OCI-LY7 (cell line): ENCODE measurements around the gene TSHZ2. TPM values are rescaled to one million over a fixed set of nuclear protein-coding genes. Genes with fewer than 3 reads are reported as not detected.

ENCODE experiments used
- BruUV-seq: library from RNA; stranded (reverse); fragments of 400-500 nt; replicated peaks from 2 replicates; lab custom pipeline; 2021; lab: Mats Ljungman, UMichigan
- CTCF ChIA-PET: fragments of 300-600 bp; sonication (Branson Sonifier 250); formaldehyde crosslinking; loops from one replicate; lab custom pipeline; 2022; ENCODE audit warnings: antibody characterized with exemption; ENCODE audit not compliant: unreplicated experiment; lab: Charles Lee
- POLR2A ChIA-PET: fragments of 300-600 bp; sonication (Branson Sonifier 250); formaldehyde crosslinking; loops from one replicate; lab custom pipeline; 2022; ENCODE audit warnings: antibody characterized with exemption; lab: Charles Lee
- DNase-seq: peaks from one replicate; pipeline ENCODE4 v3.0.0-alpha.2; 2015; ENCODE audit warnings: low spot score
- H2AFZ ChIP-seq: fragments of 200-600 bp; sonication (generic), shearing (Covaris generic); 2 replicates; pipeline ENCODE4 v1.6.1; 2014; ENCODE audit warnings: mild to moderate bottlenecking, antibody characterized with exemption, low read length, moderate library complexity
- H3K27ac ChIP-seq: fragments of 200-600 bp; sonication (generic); 2 replicates; pipeline ENCODE4 v1.5.1; 2014; ENCODE audit warnings: mixed run types, low read depth, mild to moderate bottlenecking, moderate library complexity, low read length, inconsistent platforms; ENCODE audit not compliant: poor library complexity, severe bottlenecking
- H3K36me3 ChIP-seq: fragments of 200-600 bp; sonication (generic); 2 replicates; pipeline ENCODE4 v1.6.1; 2014; ENCODE audit warnings: mild to moderate bottlenecking, antibody characterized with exemption, low read length, moderate library complexity, mixed read lengths; ENCODE audit not compliant: insufficient read depth
- H3K4me1 ChIP-seq: fragments of 200-600 bp; sonication (generic); 2 replicates; pipeline ENCODE4 v1.5.1; 2014; ENCODE audit warnings: mild to moderate bottlenecking, low read length; ENCODE audit not compliant: insufficient read depth, poor library complexity, severe bottlenecking
- H3K4me2 ChIP-seq: fragments of 200-600 bp; sonication (generic); 2 replicates; pipeline ENCODE4 v1.6.1; 2014; ENCODE audit warnings: mild to moderate bottlenecking, low read length
- H3K4me3 ChIP-seq: fragments of 200-600 bp; sonication (generic); 2 replicates; pipeline ENCODE4 v1.5.1; 2014; ENCODE audit warnings: mild to moderate bottlenecking, low read depth, low read length; ENCODE audit not compliant: poor library complexity, severe bottlenecking
- H3K79me2 ChIP-seq: fragments of 200-600 bp; sonication (generic); 2 replicates; pipeline ENCODE4 v1.6.1; 2016; ENCODE audit warnings: low read depth, mild to moderate bottlenecking, low read length, moderate library complexity, mixed read lengths; ENCODE audit not compliant: insufficient read depth
- H3K9me2 ChIP-seq: fragments of 200-600 bp; sonication (generic); 2 replicates; pipeline ENCODE4 v1.6.1; 2016; ENCODE audit warnings: mild to moderate bottlenecking, low read length, mixed read lengths; ENCODE audit not compliant: insufficient read depth
- H3K9me3 ChIP-seq: fragments of 200-600 bp; sonication (generic); 2 replicates; pipeline ENCODE4 v1.6.1; 2014; ENCODE audit warnings: mild to moderate bottlenecking, mixed run types, low read length, mixed read lengths
- H4K20me1 ChIP-seq: fragments of 200-600 bp; sonication (generic); 2 replicates; pipeline ENCODE4 v1.6.1; 2014; ENCODE audit warnings: mild to moderate bottlenecking, antibody characterized with exemption, low read length, moderate library complexity, mixed read lengths; ENCODE audit not compliant: insufficient read depth
- CTCF ChIP-seq: fragments of 200-600 bp; sonication (generic); conservative IDR thresholded peaks from 2 replicates; pipeline ENCODE4 v1.5.1; 2014; ENCODE audit warnings: mild to moderate bottlenecking, antibody characterized with exemption, low read length, moderate library complexity, mixed read lengths
- EZH2phosphoT487 ChIP-seq: fragments of 200-600 bp; sonication (generic); IDR thresholded peaks from 2 replicates; pipeline ENCODE4 v1.6.1; 2018; ENCODE audit warnings: low read depth, borderline replicate concordance, mild to moderate bottlenecking, mixed run types, antibody characterized with exemption, low read length, moderate library complexity, mixed read lengths
- intact Hi-C: fragments of 100-400 bp; cut with micrococcal nuclease; formaldehyde crosslinking; loops from one replicate; pipeline ENCODE4 v1.10.0; 2022; ENCODE audit not compliant: unreplicated experiment
- total RNA-seq, 2 experiments: library from RNA; depleted of rRNA in 1 of 2; stranded (reverse); fragments of >200 nt in 1 of 2; shearing (Covaris generic) in 1 of 2; gene quantifications; 2 replicates each; pipeline ENCODE4 v1.2.3, GENCODE V29; 2014 to 2022

TSHZ2 gene
- total RNA-seq, 2 experiments from 2014 or later = not detected

DNA sequence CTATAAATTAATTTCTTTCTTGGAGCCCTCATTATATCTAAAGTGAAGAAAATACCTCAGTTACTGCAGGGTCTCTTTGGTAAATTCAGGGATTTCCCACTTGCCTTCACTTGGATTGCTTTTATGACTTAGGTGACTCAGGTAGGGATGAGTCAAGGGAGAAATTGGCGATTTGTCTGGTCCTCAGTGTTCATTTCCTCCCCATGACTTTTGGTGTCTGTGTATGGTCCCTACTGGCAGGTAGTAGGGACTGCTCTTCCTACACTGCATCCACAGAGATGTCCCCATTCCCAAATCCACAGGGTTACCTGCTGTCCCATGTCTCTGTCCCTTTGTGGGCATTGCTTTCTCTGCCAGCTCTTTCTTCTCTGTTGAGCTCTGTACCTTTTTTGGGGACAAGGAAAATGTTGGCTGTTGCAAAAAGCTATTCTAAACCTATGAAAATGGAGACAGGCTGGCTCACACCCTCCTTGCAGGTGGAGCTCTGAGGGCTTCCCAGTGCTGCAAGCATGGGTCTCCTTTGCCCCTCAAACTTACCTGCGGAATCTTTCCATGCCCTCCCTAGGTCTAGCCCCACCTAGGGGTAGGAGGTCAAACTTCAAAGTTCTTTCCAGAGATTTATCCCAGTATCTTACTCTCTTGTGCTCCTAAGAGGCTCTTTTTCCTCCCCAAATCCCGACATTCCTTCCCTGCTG, 409.6 kb downstream of the TSHZ2 start:
- Histone ChIP-seq H3K79me2 (no peaks in the 10 kb centered on the region), H3K4me3 (no peak overlapping the region), H3K9me3 (no peaks in the 10 kb centered on the region), H2AFZ (no peak overlapping the region), H3K4me2 (no peak overlapping the region), H3K27ac (no peak overlapping the region), H3K9me2 (no peaks in the 10 kb centered on the region), H3K4me1 (no peaks in the 10 kb centered on the region), H3K36me3 (no peaks in the 10 kb centered on the region), H4K20me1 (no peaks in the 10 kb centered on the region)
- TF ChIP-seq EZH2phosphoT487 (no peak), CTCF (peak; percentile 51)
- ChIA-PET CTCF (no interaction called here), POLR2A (no interaction called here)
- intact Hi-C loops = no loop called here
- DNase-seq = no peak
- BruUV-seq = no TSS peak

- no peak for TF ChIP-seq EZH2phosphoT487
- TF ChIP-seq CTCF = 0 out of 2 replicates have a peak, but pooled peaks have one; percentile 10
- no TSS peak for BruUV-seq
- Histone ChIP-seq H4K20me1 (no peaks in the 10 kb centered on the region), H3K4me3 (no peak overlapping the region), H3K9me2 (no peaks in the 10 kb centered on the region), H2AFZ (no peak overlapping the region), H3K4me1 (no peaks in the 10 kb centered on the region), H3K4me2 (no peak overlapping the region), H3K27ac (no peak overlapping the region), H3K79me2 (no peaks in the 10 kb centered on the region), H3K9me3 (no peaks in the 10 kb centered on the region), H3K36me3 (no peaks in the 10 kb centered on the region)
- CTCF ChIA-PET = no interaction called here
- intact Hi-C loops = no loop called here
- no peak for DNase-seq
- POLR2A ChIA-PET = interaction anchor here (0.5 kb wide), 1 partner anchor 158 kb away, joined by 3 read pairs; no protein-coding TSS in a partner anchor
Observed at GRCh38 chr20:53382263-53382844, 410.2 kb downstream of the TSHZ2 start.

GRCh38 chr20:53383916-53384315, 411.8 kb downstream of the TSHZ2 start:
- H3K4me3 ChIP-seq = no peak overlapping the region
- H3K9me3 ChIP-seq = no peaks in the 10 kb centered on the region
- no peak for DNase-seq
- no peaks in the 10 kb centered on the region for H3K9me2 ChIP-seq
- no peaks in the 10 kb centered on the region for H3K79me2 ChIP-seq
- no peaks in the 10 kb centered on the region for H4K20me1 ChIP-seq
- no peak for TF ChIP-seq EZH2phosphoT487
- no peak for TF ChIP-seq CTCF
- H3K4me2 ChIP-seq = no peak overlapping the region
- no TSS peak for BruUV-seq
- no peak overlapping the region for H2AFZ ChIP-seq
- H3K27ac ChIP-seq = no peak overlapping the region
- POLR2A ChIA-PET = no interaction called here
- no peaks in the 10 kb centered on the region for H3K4me1 ChIP-seq
- CTCF ChIA-PET = no interaction called here
- intact Hi-C loops = no loop called here
- H3K36me3 ChIP-seq = no peaks in the 10 kb centered on the region
